HAP-1 (cell line): Measurements from ENCODE around the gene S100P.
"Not testable (repeated sequence)": the region's sequence is repeated elsewhere in the genome, so short reads cannot be mapped to it uniquely, and the experiment has no call there.

Experiments used
- DNase-seq, 2 experiments: peaks; one replicate each; pipeline ENCODE4 v3.0.0-alpha.2; 2016 to 2020; ENCODE audit warnings: low spot score in 2 of 2
- H3K27me3 ChIP-seq: fragments of 250-450 bp; sonication (Bioruptor Pico); 2 replicates; pipeline ENCODE4 v1.5.1; 2020; ENCODE audit warnings: low read depth, mild to moderate bottlenecking, moderate library complexity
- H3K36me3 ChIP-seq: fragments of 250-450 bp; sonication (Bioruptor Pico); replicated peaks from 2 replicates; pipeline ENCODE4 v1.5.1; 2020; ENCODE audit warnings: mild to moderate bottlenecking
- H3K4me1 ChIP-seq: fragments of 250-450 bp; sonication (Bioruptor Pico); 2 replicates; pipeline ENCODE4 v1.5.1; 2020; ENCODE audit warnings: mild to moderate bottlenecking
- H3K4me3 ChIP-seq: fragments of 250-450 bp; sonication (Bioruptor Pico); 2 replicates; pipeline ENCODE4 v1.5.1; 2020; ENCODE audit warnings: mild to moderate bottlenecking, moderate library complexity
- H3K9me3 ChIP-seq: fragments of 250-450 bp; sonication (Bioruptor Pico); 2 replicates; pipeline ENCODE4 v1.5.1; 2020; ENCODE audit warnings: mild to moderate bottlenecking, moderate library complexity
- in situ Hi-C: fragments of 300-500 bp; cut with MboI; formaldehyde crosslinking; loops from 3 replicates; pipeline ENCODE4 v1.14.3; 2020; ENCODE audit warnings: low sequenced_read_pairs, inconsistent platforms, mixed read lengths

The S100P gene

DNA sequence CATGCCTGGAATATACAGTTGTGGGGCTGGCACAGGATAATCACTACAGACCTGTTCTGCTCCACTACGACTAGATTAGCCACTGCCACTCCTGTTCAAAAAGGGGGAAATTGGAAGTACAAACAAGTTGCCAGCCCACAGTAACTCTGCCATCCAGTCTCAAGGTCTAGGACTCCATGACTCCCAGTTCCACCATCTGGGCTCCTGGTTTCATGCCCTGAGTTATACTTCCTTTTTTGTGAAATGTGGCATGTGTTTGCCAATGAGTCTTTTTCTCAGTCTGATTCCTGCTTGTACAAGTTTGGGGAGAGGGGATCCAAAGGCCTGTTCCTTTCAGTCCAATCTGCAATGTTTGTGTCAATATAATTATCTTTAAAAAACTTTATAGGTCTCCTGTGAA is 21.3 kb downstream of the S100P start:
- peaks cover 5% of the 10 kb centered on the region for H3K4me1 ChIP-seq
- no peak for DNase-seq
- H3K9me3 ChIP-seq = 0 out of 2 replicates have a peak, but pooled peaks cover 5% of the 10 kb centered on the region
- no peaks in the 10 kb centered on the region for H3K36me3 ChIP-seq
- in situ Hi-C loops = no loop called here
- no peaks in the 10 kb centered on the region for H3K27me3 ChIP-seq
- no peak overlapping the region for H3K4me3 ChIP-seq

GRCh38 chr4:6715704-6716017 is 22.0 kb downstream of the S100P start:
- no peaks in the 10 kb centered on the region for H3K9me3 ChIP-seq
- no peaks in the 10 kb centered on the region for H3K27me3 ChIP-seq
- H3K4me3 ChIP-seq = peak overlapping the region; percentile 63
- DNase-seq = no peak
- peaks cover 5% of the 10 kb centered on the region for H3K4me1 ChIP-seq
- H3K36me3 ChIP-seq = no peaks in the 10 kb centered on the region
- in situ Hi-C loops = no loop called here

DNA sequence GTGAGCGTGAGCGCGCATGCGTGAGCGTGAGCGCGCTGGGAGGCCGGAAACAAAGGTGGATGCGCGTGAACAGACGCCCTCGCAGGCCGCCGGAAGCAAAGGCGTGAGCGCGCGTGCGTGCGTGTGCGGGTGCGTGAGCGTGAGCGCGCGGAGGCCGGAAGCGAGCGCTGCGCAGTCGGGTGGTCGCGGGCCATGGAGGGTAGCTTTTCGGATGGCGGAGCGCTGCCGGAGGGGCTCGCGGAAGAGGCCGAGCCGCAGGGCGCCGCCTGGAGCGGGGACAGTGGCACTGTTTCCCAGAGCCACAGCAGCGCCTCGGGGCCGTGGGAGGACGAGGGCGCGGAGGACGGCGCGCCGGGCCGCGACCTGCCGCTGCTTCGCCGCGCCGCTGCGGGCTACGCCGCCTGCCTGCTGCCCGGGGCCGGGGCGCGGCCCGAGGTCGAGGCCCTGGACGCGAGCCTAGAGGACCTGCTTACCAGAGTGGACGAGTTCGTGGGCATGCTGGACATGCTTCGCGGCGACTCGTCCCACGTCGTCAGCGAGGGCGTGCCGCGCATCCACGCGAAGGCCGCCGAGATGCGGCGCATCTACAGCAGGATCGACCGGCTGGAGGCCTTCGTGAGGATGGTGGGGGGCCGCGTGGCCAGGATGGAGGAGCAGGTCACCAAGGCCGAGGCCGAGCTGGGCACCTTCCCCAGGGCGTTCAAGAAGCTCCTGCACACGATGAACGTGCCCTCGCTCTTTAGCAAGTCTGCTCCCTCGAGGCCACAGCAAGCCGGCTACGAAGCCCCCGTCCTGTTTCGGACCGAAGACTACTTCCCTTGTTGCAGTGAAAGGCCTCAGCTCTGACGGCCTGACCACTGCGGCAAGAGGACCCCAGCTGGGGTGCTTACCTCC is 22.6 kb downstream of the S100P start, which contains the start of gene BLOC1S4:
TSS of gene BLOC1S4 (plus strand) at position 157 of the 894 bp plus-strand sequence. CDS start at position 193, 36 bp downstream.
- H3K9me3 ChIP-seq = no peaks in the 10 kb centered on the region
- no peaks in the 10 kb centered on the region for H3K36me3 ChIP-seq
- H3K27me3 ChIP-seq = no peaks in the 10 kb centered on the region
- peak; percentile 88 to 89 for DNase-seq
- peak within 1 kb of the TSS; percentile 63 for H3K4me3 ChIP-seq
- H3K4me1 ChIP-seq = peaks cover 5% of the 10 kb centered on the region
- in situ Hi-C loops = no loop called here

- peaks cover 5% of the 10 kb centered on the region for H3K4me1 ChIP-seq
- no peaks in the 10 kb centered on the region for H3K27me3 ChIP-seq
- H3K9me3 ChIP-seq = no peaks in the 10 kb centered on the region
- in situ Hi-C loops = no loop called here
- H3K36me3 ChIP-seq = no peaks in the 10 kb centered on the region
- peak overlapping the region; percentile 63 for H3K4me3 ChIP-seq
- DNase-seq = peak in 1 of 2 experiments; percentile 36
Measured at GRCh38 chr4:6716958-6717655, 23.4 kb downstream of the S100P start.

DNA sequence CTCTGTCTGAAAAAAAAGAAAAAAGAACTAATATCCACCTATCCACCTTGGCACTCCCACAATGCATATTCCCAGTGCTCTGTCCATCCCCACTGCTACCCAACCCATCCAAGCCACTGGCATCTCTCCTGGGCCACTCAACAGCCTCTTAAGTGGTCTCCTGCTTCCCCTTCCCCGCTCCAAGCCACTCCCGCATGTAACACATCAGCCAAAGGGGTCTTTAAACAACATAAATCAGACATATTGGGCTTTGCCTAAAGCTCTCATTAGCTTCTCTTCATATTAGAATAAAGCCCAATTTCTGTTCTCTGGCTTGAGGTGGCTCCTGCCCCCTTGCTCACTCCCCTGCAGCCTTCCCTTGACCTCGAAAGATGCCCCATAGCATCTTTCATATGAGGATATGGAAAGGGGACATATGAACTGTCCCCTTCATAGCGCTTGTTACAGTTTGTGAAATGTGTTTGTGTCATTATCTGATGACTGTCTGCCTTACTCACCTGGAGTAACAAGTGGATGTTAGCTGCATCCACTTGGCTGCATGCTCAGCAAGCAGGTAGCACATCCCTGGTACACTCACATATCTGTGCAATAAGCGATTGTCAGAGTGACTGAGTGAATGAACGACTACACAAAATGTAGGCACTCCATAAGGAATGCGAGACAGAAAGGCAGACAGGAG is 25.4 kb downstream of the S100P start:
- no peak for DNase-seq
- in situ Hi-C loops = no loop called here
- Histone ChIP-seq H3K9me3 (no peaks in the 10 kb centered on the region), H3K4me3 (no peak overlapping the region), H3K36me3 (no peaks in the 10 kb centered on the region), H3K27me3 (no peaks in the 10 kb centered on the region), H3K4me1 (peaks cover 5% of the 10 kb centered on the region)

GRCh38 chr4:6719611-6720179 is 26.0 kb downstream of the S100P start:
- Histone ChIP-seq H3K9me3 (no peaks in the 10 kb centered on the region), H3K4me3 (no peak overlapping the region), H3K27me3 (no peaks in the 10 kb centered on the region), H3K36me3 (no peaks in the 10 kb centered on the region), H3K4me1 (peaks cover 5% of the 10 kb centered on the region)
- in situ Hi-C loops = loop anchor here (5.0 kb wide), 2 partner anchors 158 to 353 kb away; no protein-coding TSS in a partner anchor
- no peak for DNase-seq

DNA sequence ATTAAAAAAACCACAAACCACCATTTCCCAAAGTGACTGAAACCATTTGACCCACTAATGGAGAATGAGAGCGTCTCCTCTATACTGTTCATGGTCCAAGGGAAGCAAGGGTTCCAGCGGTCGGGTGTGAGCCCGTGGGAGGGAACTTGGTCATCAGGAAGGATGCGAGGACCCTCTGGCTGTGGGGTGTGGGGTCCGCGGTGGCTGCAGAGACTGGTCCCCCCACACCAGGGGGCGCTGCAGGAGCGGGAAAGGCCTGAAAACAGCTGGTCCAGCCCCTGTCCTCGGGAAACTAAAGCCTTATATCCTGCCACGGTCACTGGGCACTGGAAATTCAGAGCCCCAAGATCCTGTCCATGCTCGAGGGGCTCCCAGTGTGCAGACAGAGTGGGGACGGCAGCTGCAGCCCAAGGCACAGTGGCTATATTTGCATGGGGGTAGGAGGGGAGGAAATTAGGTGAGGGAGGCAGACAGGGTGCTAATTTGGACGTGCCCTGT is 26.6 kb downstream of the S100P start:
- in situ Hi-C loops = loop anchor here (5.0 kb wide), 2 partner anchors 157 to 352 kb away; no protein-coding TSS in a partner anchor
- peak; percentile 73 to 95 for DNase-seq

GRCh38 chr4:6721121-6721520 is 27.4 kb downstream of the S100P start:
- Histone ChIP-seq H3K27me3 (no peaks in the 10 kb centered on the region), H3K9me3 (no peaks in the 10 kb centered on the region), H3K4me1 (peaks cover 2% of the 10 kb centered on the region; the same call in 1 of the 2 replicates), H3K4me3 (no peak overlapping the region), H3K36me3 (no peaks in the 10 kb centered on the region)
- in situ Hi-C loops = loop anchor here (5.0 kb wide), 2 partner anchors 156 to 351 kb away; no protein-coding TSS in a partner anchor
- no peak for DNase-seq

More for the DNA sequence above, 26.6 kb downstream of the S100P start:
- Histone ChIP-seq H3K27me3 (no peaks in the 10 kb centered on the region), H3K4me3 (no peak overlapping the region), H3K9me3 (no peaks in the 10 kb centered on the region), H3K36me3 (no peaks in the 10 kb centered on the region), H3K4me1 (peaks cover 5% of the 10 kb centered on the region)

DNA sequence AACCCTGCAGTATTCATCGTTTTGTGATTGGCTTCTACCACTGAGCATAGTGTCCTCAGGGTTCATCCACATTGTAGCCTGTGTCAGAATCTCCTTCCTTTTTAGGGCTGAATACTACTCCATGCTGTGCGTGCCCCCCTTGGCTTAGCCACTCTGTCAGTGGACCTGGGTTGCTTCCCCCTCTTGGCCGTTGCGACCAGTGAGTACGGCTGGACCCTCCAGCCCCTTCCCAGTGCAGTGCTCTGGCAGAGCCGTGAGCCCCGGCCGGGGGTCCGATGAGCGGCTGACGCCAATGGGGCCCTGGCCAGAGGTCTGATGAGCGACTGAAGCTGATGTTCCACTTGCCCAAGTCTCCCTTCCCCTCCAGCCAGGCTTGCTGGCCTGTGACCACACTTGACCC is 29.2 kb downstream of the S100P start:
- H3K27me3 ChIP-seq = no peaks in the 10 kb centered on the region
- in situ Hi-C loops = loop anchor here (5.0 kb wide), 2 partner anchors 154 to 349 kb away; no protein-coding TSS in a partner anchor
- DNase-seq = no peak
- no peaks in the 10 kb centered on the region for H3K36me3 ChIP-seq
- no peaks in the 10 kb centered on the region for H3K9me3 ChIP-seq
- H3K4me1 ChIP-seq = no peaks in the 10 kb centered on the region; the same call in 1 of the 2 replicates
- no peak overlapping the region for H3K4me3 ChIP-seq

- in situ Hi-C loops = loop anchor here (5.0 kb wide), 2 partner anchors 153 to 348 kb away; no protein-coding TSS in a partner anchor
- Histone ChIP-seq H3K4me1 (no peaks in the 10 kb centered on the region), H3K36me3 (no peaks in the 10 kb centered on the region), H3K4me3 (no peak overlapping the region), H3K9me3 (no peaks in the 10 kb centered on the region), H3K27me3 (no peaks in the 10 kb centered on the region)
- DNase-seq = no peak
Measured at GRCh38 chr4:6723851-6724250, 30.2 kb downstream of the S100P start.

DNA sequence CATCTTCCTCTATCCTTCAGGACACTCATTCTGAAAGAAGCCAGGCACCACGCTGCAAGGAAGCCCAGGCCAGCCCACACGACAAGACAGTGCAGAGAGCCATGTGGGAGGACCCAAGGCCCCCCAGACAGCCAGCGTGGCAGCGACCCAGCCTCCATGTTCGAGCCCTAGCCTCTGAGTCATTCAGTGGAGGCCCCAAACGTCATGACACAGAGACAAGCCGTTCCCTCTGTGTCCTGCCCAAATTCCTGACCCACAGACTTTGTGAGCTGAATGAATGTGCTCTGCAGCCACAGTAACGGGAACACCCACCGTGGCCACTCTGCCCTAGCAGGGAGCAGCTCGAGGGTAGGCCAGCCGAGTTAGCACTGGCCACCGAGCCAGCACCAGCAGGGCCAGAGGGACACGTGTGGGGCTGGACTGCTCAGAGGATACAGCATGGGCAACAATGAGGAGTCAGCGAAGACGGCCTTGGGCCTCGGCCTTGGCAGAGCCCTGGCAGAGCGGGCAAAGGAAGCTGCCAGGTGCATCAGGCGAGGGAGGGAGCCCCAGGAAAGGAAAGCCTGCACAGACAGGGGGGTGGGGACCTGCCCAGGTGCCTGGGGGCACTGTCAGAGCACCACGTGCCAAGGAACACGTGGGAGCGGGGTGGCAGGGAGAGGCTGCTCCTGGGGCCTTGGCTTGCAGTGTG is 30.9 kb downstream of the S100P start:
- Histone ChIP-seq H3K36me3 (no peaks in the 10 kb centered on the region), H3K9me3 (no peaks in the 10 kb centered on the region), H3K4me3 (no peak overlapping the region), H3K4me1 (no peaks in the 10 kb centered on the region), H3K27me3 (no peaks in the 10 kb centered on the region)
- in situ Hi-C loops = loop anchor here (5.0 kb wide), 2 partner anchors 153 to 348 kb away; no protein-coding TSS in a partner anchor
- DNase-seq = no peak

GRCh38 chr4:6725427-6725961 is 31.8 kb downstream of the S100P start:
- H3K4me3 ChIP-seq, H3K9me3 ChIP-seq, H3K27me3 ChIP-seq, in situ Hi-C loops, H3K36me3 ChIP-seq, DNase-seq, H3K4me1 ChIP-seq: not testable (repeated sequence)
